Keratinocyte (primary cell): ENCODE data around the gene YWHAQ. TPM values are rescaled to one million over a fixed set of nuclear protein-coding genes. Genes with fewer than 3 reads are reported as not detected.

Source experiments
- DNase-seq: peaks from one replicate; pipeline ENCODE4 v3.0.0-alpha.2; 2011; ENCODE audit warnings: low read depth, missing footprints, low spot score
- FAIRE-seq: peaks from 2 replicates; lab custom pipeline; 2011; peaks lifted over from hg19 to GRCh38; lab: Jason Lieb, UNC
- H2AFZ ChIP-seq: 2 replicates; pipeline ENCODE4 v1.6.0; 2012; ENCODE audit warnings: low read length, control low read depth, inconsistent platforms; ENCODE audit not compliant: control insufficient read depth
- H3K27ac ChIP-seq: 2 replicates; pipeline ENCODE4 v1.5.1; 2011; ENCODE audit warnings: low read length; ENCODE audit not compliant: control insufficient read depth, insufficient read depth
- H3K27me3 ChIP-seq: 3 replicates; pipeline ENCODE4 v1.6.0; 2011; ENCODE audit warnings: low read length; ENCODE audit not compliant: control insufficient read depth, insufficient read depth; ENCODE audit errors: extremely low read depth
- H3K36me3 ChIP-seq, 2 experiments: 2 replicates in 1 of 2; 3 replicates in 1 of 2; pipeline ENCODE4 v1.5.1; 2011; ENCODE audit warnings: low read length in 2 of 2, mild to moderate bottlenecking in 1 of 2; ENCODE audit not compliant: control insufficient read depth in 2 of 2, insufficient read depth in 2 of 2; ENCODE audit errors: extremely low read depth in 1 of 2
- H3K4me1 ChIP-seq: 3 replicates; pipeline ENCODE4 v1.5.1; 2011; ENCODE audit warnings: low read length; ENCODE audit not compliant: control insufficient read depth, insufficient read depth; ENCODE audit errors: extremely low read depth
- H3K4me2 ChIP-seq: 3 replicates; pipeline ENCODE4 v1.6.0; 2011; ENCODE audit warnings: low read depth, low read length; ENCODE audit not compliant: control insufficient read depth, insufficient read depth; ENCODE audit errors: extremely low read depth
- H3K4me3 ChIP-seq, 3 experiments: fragments of 200-600 bp in 1 of 3; sonication (generic) in 1 of 3; 2 replicates in 2 of 3; 3 replicates in 1 of 3; pipeline ENCODE4 v1.5.1; 2011 to 2016; ENCODE audit warnings: low read length in 3 of 3, mild to moderate bottlenecking in 3 of 3, control low read depth in 2 of 3, inconsistent platforms in 1 of 3, low read depth in 1 of 3, mixed read lengths in 1 of 3, mixed run types in 1 of 3, moderate library complexity in 1 of 3; ENCODE audit not compliant: control insufficient read depth in 2 of 3, insufficient read depth in 2 of 3; ENCODE audit errors: extremely low read depth in 1 of 3
- H3K79me2 ChIP-seq: 2 replicates; pipeline ENCODE4 v1.6.0; 2012; ENCODE audit warnings: low read length; ENCODE audit not compliant: control insufficient read depth, insufficient read depth
- H3K9ac ChIP-seq: 3 replicates; pipeline ENCODE4 v1.6.0; 2011; ENCODE audit warnings: low read length; ENCODE audit not compliant: control insufficient read depth, insufficient read depth; ENCODE audit errors: extremely low read depth
- H3K9me1 ChIP-seq: 3 replicates; pipeline ENCODE4 v1.6.0; 2011; ENCODE audit warnings: low read length; ENCODE audit not compliant: control insufficient read depth, insufficient read depth; ENCODE audit errors: extremely low read depth
- H3K9me3 ChIP-seq: 2 replicates; pipeline ENCODE4 v1.5.1; 2012; ENCODE audit warnings: low read depth, low read length; ENCODE audit not compliant: control insufficient read depth
- H4K20me1 ChIP-seq: 3 replicates; pipeline ENCODE4 v1.6.0; 2011; ENCODE audit warnings: low read length; ENCODE audit not compliant: control insufficient read depth, insufficient read depth; ENCODE audit errors: extremely low read depth
- EZH2 ChIP-seq: IDR thresholded peaks from one replicate; pipeline ENCODE4 v1.6.1; 2012; ENCODE audit warnings: inconsistent platforms, mild to moderate bottlenecking, low read length, moderate library complexity
- dilution Hi-C: fragments of 300-500 bp; cut with MboI; formaldehyde crosslinking; loops from one replicate; pipeline ENCODE4 v1.7.0; 2020; ENCODE audit warnings: low sequenced_read_pairs; ENCODE audit not compliant: extremely low pct_ligation_motif_present
- polyA plus RNA-seq, 5 experiments: library from polyadenylated mRNA; depleted of rRNA in 3 of 5; stranded (reverse) in 3 of 5; stranded (forward) in 1 of 5; unstranded in 1 of 5; fragments of >200 nt; gene quantifications; 1 replicate in 1 of 5; 2 replicates in 3 of 5; 3 replicates in 1 of 5; pipeline versions ENCODE4 v1.2.1 to v1.2.3, GENCODE V29; 2011 to 2012; ENCODE audit warnings: missing spikeins in 2 of 5, low read depth in 1 of 5, low replicate concordance in 1 of 5
- TF ChIP-seq, protein P1 (sequence below), 3 experiments: IDR thresholded peaks in 1 of 3; conservative IDR thresholded peaks in 1 of 3; optimal IDR thresholded peaks in 1 of 3; 2 replicates in 2 of 3; 3 replicates in 1 of 3; pipeline versions ENCODE3 to v1.5.1; 2011; ENCODE audit warnings: low read length in 3 of 3, mild to moderate bottlenecking in 3 of 3, moderate library complexity in 2 of 3, control low read depth in 1 of 3, inconsistent platforms in 1 of 3; ENCODE audit not compliant: insufficient read depth in 2 of 3; ENCODE audit errors: extremely low read depth in 1 of 3

The YWHAQ gene
- polyA plus RNA-seq, 1 donor (not counting 4 experiments of a cell fraction or from before 2014, with no cell fraction given): 593 TPM

- H4K20me1 ChIP-seq: peaks cover 30% of the 10 kb centered on the region
Measured at GRCh38 chr2:9602412-9602811, 28.4 kb downstream of the YWHAQ start.

DNA sequence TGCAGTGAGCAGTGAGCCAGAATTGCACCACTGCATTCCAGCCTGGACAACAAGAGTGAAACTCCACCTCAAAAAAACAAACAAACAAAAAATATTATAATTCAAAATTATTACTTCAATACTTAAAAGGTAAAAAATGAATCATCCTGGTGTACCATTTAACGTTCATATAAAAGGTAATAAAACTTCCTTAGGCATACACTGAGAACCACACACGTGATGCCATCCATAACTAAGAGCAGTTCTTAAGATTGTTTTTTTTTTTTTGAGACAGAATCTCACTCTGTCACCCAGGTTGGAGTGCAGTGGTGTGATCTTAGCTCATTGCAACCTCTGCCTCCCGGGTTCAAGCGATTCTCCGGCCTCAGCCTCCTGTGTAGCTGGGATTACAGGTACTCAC lies 29.4 kb downstream of the YWHAQ start:
- dilution Hi-C loops: no loop called here
- no peak for FAIRE-seq
- Histone ChIP-seq H3K36me3 (peaks cover 4 to 20% of the 10 kb centered on the region in 2 experiments), H3K9me1 (no peaks in the 10 kb centered on the region), H3K9ac (no peak overlapping the region), H3K27me3 (no peaks in the 10 kb centered on the region), H2AFZ (no peak overlapping the region), H3K4me2 (no peak overlapping the region), H3K9me3 (peaks cover 2% of the 10 kb centered on the region), H3K4me1 (no peaks in the 10 kb centered on the region), H3K27ac (no peak overlapping the region), H3K4me3 (no peak overlapping the region), H3K79me2 (peaks cover 99% of the 10 kb centered on the region), H4K20me1 (peaks cover 24% of the 10 kb centered on the region)
- TF ChIP-seq, protein P1, sequence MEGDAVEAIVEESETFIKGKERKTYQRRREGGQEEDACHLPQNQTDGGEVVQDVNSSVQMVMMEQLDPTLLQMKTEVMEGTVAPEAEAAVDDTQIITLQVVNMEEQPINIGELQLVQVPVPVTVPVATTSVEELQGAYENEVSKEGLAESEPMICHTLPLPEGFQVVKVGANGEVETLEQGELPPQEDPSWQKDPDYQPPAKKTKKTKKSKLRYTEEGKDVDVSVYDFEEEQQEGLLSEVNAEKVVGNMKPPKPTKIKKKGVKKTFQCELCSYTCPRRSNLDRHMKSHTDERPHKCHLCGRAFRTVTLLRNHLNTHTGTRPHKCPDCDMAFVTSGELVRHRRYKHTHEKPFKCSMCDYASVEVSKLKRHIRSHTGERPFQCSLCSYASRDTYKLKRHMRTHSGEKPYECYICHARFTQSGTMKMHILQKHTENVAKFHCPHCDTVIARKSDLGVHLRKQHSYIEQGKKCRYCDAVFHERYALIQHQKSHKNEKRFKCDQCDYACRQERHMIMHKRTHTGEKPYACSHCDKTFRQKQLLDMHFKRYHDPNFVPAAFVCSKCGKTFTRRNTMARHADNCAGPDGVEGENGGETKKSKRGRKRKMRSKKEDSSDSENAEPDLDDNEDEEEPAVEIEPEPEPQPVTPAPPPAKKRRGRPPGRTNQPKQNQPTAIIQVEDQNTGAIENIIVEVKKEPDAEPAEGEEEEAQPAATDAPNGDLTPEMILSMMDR (optimal IDR thresholded peaks at IDR 0.05 in 1 of 3, IDR thresholded peaks at IDR 0.05 in 1 of 3, conservative IDR thresholded peaks at IDR 0.05 in 1 of 3; ENCODE audit: extremely low read depth in 1 of 3, insufficient read depth in 2 of 3, low read length in 3 of 3): no peak
- no peak for TF ChIP-seq EZH2
- DNase-seq: no peak

More at GRCh38 chr2:9602412-9602811, 28.4 kb downstream of the YWHAQ start:
- Histone ChIP-seq H3K36me3 (peaks cover 4 to 16% of the 10 kb centered on the region in 2 experiments), H3K9ac (no peak overlapping the region), H3K27ac (no peak overlapping the region), H3K9me1 (no peaks in the 10 kb centered on the region), H3K4me1 (no peaks in the 10 kb centered on the region), H3K4me3 (no peak overlapping the region), H3K9me3 (peaks cover 2% of the 10 kb centered on the region), H2AFZ (no peak overlapping the region), H3K27me3 (no peaks in the 10 kb centered on the region), H3K79me2 (peaks cover 99% of the 10 kb centered on the region), H3K4me2 (no peak overlapping the region)
- TF ChIP-seq, protein P1 (optimal IDR thresholded peaks at IDR 0.05 in 1 of 3, IDR thresholded peaks at IDR 0.05 in 1 of 3, conservative IDR thresholded peaks at IDR 0.05 in 1 of 3; ENCODE audit: extremely low read depth in 1 of 3, insufficient read depth in 2 of 3, low read length in 3 of 3): no peak
- TF ChIP-seq EZH2: no peak
- dilution Hi-C loops: no loop called here
- FAIRE-seq (no peak), DNase-seq (no peak)
